ENCODE measurements around the gene LUZP1. TPM values are rescaled to one million over a fixed set of nuclear protein-coding genes. Genes with fewer than 3 reads are reported as not detected.

The LUZP1 gene
- total RNA-seq, 2 experiments from 2014 or later: 16.9 to 17.5 TPM

DNA sequence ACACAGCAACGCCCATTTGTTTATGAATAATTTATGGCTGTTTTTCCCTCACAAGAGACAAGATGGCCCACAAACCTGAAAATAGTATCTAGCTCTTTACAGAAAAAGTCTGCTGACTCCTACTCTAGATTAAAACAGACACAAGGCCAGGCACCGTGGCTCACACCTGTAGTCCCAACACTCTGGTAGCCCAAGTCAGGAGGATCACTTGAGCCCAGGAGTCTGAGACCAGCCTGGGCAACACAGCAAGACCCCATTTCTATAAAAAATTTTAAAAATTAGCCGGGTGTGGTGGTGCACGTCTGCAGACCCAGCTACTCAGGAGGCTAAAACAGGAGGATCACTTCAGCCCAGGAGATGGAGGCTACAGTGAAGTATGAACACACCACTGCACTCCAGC lies 34.6 kb downstream of the LUZP1 start:
- Mint-ChIP-seq H3K27me3 (no peaks in the 10 kb centered on the region), H3K4me3 (no peak overlapping the region), H3K4me1 (no peaks in the 10 kb centered on the region), H3K27ac (no peak overlapping the region), H3K9me3 (no peaks in the 10 kb centered on the region), H3K36me3 (ENCODE audit: low read depth) (no peaks in the 10 kb centered on the region)
- ChIA-PET POLR2A (no interaction called here), CTCF (interaction anchor here (0.6 kb wide), 1 partner anchor 328 kb away, joined by 3 read pairs; no protein-coding TSS in a partner anchor)
- no peak for DNase-seq

DNA sequence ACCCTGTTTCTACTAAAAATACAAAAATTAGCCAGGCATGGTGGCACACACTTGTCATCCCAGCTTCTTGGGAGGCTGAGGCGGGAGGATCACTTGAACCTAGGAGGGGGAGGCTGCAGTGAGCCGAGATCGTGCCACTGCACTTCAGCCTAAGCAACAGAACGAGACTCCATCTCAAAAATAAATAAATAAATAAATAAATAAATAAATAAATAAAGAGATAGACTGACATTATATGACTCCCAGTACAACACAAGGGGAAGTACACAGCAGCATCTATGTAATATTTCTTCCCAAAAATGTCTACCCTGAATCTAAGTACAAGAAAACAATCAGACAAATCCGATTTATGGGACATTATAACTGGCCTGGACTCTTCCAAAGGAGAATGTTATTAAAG lies 35.1 kb downstream of the LUZP1 start:
- no peaks in the 10 kb centered on the region for H3K9me3 Mint-ChIP-seq
- no peak overlapping the region for H3K4me3 Mint-ChIP-seq
- POLR2A ChIA-PET: no interaction called here
- no peaks in the 10 kb centered on the region for H3K4me1 Mint-ChIP-seq
- no peaks in the 10 kb centered on the region for H3K36me3 Mint-ChIP-seq (ENCODE audit: low read depth)
- CTCF ChIA-PET: no interaction called here
- no peak overlapping the region for H3K27ac Mint-ChIP-seq
- no peaks in the 10 kb centered on the region for H3K27me3 Mint-ChIP-seq
- DNase-seq: no peak

DNA sequence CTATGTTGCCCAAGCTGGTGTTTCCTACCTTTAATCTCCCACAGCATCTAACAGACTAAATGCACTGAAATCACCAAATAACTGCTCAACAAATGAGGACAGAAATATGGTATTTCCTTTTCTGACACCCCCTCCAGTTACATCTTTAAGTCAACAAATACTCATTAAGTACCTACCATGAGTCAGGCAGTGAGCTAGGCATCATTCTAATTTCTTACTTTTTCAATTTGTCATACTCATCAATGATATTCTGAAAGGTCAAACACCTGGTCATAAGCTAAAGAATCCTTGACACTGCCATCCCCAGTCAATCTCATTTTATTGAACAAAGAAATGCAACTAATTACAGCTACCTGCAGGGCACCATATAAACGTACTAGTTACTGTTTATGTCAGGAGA lies 36.6 kb downstream of the LUZP1 start:
- H3K9me3 Mint-ChIP-seq: no peaks in the 10 kb centered on the region
- H3K4me1 Mint-ChIP-seq: no peaks in the 10 kb centered on the region
- ChIA-PET CTCF (interaction anchor here (0.8 to 1.9 kb wide), 3 partner anchors 11 to 52 kb away, joined by 3 to 5 read pairs (median 5); no protein-coding TSS in a partner anchor), POLR2A (no interaction called here)
- no peak overlapping the region for H3K27ac Mint-ChIP-seq
- no peaks in the 10 kb centered on the region for H3K36me3 Mint-ChIP-seq (ENCODE audit: low read depth)
- H3K4me3 Mint-ChIP-seq: no peak overlapping the region
- H3K27me3 Mint-ChIP-seq: no peaks in the 10 kb centered on the region
- DNase-seq: no peak

DNA sequence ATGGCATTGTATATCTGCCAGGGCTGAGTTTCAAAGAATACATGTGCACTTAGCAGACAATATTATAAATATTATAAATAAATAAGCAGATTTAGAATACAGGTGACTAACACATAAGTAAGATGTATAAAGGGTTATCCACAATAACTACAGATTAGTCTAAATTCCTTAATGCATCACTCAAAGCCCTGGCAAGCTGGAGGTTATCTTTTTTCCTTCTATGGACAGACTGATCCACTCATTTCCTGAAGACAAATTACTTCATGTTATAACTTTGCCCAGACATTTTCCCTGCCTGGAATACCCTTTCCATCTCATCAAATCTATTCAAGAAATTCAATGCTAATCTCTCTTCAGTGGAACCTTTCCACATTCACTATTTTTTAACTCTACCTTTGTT lies 38.8 kb downstream of the LUZP1 start:
- Mint-ChIP-seq H3K4me3 (no peak overlapping the region), H3K4me1 (peaks cover 4% of the 10 kb centered on the region), H3K9me3 (no peaks in the 10 kb centered on the region), H3K27me3 (no peaks in the 10 kb centered on the region), H3K27ac (no peak overlapping the region), H3K36me3 (ENCODE audit: low read depth) (no peaks in the 10 kb centered on the region)
- ChIA-PET CTCF (no interaction called here), POLR2A (no interaction called here)
- DNase-seq: no peak

DNA sequence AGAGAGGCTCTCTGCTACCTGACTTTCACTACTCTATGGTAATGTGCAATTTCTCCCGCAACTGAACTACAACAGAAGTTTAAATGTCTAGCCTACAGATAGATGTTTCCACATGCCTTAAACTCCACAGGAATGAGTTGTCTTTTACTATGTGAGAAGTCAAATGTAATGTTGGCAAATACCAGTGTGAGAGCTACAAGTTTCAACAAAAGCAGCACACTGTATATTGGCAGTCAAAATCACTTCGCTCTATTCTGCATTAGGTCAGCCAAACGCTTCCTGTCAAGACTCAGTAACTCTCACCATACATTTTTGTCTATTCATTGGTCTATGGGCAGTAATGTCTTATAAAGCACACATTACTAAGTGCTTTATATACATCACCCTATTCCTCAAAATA lies 41.9 kb downstream of the LUZP1 start:
- DNase-seq: no peak
- H3K4me1 Mint-ChIP-seq: peaks cover 15% of the 10 kb centered on the region
- no peak overlapping the region for H3K4me3 Mint-ChIP-seq
- POLR2A ChIA-PET: no interaction called here
- no peaks in the 10 kb centered on the region for H3K9me3 Mint-ChIP-seq
- CTCF ChIA-PET: interaction anchor here (0.8 to 2.2 kb wide), 3 partner anchors 8 to 15 kb away, joined by 3 to 8 read pairs (median 4); no protein-coding TSS in a partner anchor
- no peaks in the 10 kb centered on the region for H3K36me3 Mint-ChIP-seq (ENCODE audit: low read depth)
- no peaks in the 10 kb centered on the region for H3K27me3 Mint-ChIP-seq
- H3K27ac Mint-ChIP-seq: no peak overlapping the region

DNA sequence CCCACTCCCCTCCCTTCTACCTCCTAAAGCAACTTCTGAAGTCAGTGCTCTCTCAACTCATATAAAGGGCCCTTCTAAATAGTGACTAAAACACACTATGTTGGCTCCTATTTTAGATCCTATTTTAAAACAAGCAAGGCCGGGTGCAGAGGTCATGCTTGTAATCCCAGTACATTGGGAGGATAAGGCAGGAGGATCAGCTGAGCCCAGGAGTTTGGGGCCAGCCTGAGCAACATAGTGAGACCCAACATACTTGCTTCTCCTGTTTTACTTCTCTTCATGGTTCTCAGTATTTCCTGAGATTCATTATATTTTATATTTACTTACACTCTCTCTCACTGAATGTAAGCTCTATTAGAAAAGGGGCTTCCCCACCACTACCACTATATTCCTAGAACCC lies 42.5 kb downstream of the LUZP1 start:
- POLR2A ChIA-PET: no interaction called here
- H3K27ac Mint-ChIP-seq: no peak overlapping the region

DNA sequence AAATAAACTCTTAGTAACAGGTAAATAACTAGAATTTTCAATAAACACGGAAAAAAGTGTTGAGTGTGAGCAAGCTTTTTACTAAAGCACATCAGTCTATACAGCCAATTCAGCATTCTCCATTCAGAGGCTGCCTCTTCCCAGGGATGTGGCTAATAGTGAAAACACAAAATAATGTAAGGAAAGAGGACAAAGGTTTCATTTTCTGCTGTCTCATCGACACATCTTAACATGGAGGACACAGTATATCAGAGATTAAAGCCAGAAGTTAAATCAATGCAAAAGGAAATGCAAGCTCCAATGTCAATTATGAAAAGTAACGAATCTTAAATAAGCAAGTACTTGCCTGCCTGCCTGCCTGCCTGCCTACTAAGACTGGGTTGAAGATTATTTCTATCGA lies 43.2 kb downstream of the LUZP1 start:
- Mint-ChIP-seq H3K4me1 (peaks cover 16% of the 10 kb centered on the region), H3K27me3 (no peaks in the 10 kb centered on the region), H3K36me3 (ENCODE audit: low read depth) (no peaks in the 10 kb centered on the region), H3K9me3 (no peaks in the 10 kb centered on the region), H3K4me3 (no peak overlapping the region), H3K27ac (no peak overlapping the region)
- ChIA-PET POLR2A (no interaction called here), CTCF (interaction anchor here (0.6 kb wide), 1 partner anchor 404 kb away, joined by 5 read pairs; no protein-coding TSS in a partner anchor)
- no peak for DNase-seq

More for the DNA sequence above, 42.5 kb downstream of the LUZP1 start:
- Mint-ChIP-seq H3K4me1 (peaks cover 15% of the 10 kb centered on the region), H3K4me3 (no peak overlapping the region), H3K27me3 (no peaks in the 10 kb centered on the region), H3K36me3 (ENCODE audit: low read depth) (no peaks in the 10 kb centered on the region), H3K9me3 (no peaks in the 10 kb centered on the region)
- DNase-seq: no peak
- CTCF ChIA-PET: interaction anchor here (1.5 kb wide), 1 partner anchor 15 kb away, joined by 4 read pairs; no protein-coding TSS in a partner anchor

DNA sequence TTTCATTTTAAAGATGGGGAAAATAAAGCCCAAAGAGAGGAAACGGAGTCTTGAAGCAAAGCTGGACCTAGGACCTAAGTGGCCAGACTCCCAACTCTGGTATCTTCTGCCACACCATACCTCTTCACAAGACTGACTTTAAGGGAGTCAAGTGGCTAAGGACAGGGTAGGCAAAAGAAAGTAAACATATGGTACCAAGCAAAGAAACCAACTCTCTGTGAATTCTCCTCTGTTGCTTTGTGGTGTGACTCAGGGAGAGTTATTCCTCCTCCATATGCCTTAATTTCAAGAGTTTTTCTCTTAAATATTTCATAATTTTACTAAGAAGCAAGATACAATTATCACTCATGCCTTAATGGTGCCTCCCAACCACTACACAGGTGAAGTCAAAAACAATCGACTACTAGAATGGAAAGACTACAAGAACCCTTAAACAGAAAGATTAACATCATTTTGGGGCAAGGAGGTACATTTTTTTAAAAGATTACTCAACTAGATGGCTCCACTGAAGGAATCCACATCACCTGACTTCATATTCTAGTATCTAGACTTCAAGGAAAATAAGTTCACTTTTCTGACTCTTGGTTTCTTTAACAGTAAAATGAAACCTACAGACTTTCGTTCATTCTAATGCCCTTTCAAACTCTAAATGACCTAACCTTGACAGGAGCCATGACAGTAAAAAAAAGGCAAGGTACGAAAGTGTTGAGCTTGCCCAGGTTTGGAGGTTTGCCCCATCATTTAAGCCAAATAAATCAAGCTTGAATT lies 44.2 kb downstream of the LUZP1 start:
- POLR2A ChIA-PET: no interaction called here

DNA sequence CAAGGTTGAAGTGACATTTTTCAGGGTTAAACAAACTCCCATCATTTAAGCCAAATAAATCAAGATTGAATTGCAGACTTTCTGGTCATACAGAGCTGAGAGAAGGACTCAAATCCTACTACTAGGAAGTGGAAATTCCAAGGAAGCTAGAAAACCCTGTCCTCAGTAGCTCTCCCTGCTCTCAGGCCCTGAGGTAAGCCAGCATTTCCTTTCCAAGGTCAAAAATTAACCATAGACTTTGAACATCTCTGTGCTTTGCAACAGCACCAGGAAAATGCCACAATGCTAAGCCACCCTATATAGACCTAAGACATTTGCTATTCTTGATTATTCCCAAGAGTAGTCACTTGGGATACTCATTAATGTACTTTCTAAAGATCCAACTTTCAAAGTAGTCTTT lies 45.1 kb downstream of the LUZP1 start:
- CTCF ChIA-PET: interaction anchor here (1.0 to 1.5 kb wide), 3 partner anchors 14 to 55 kb away, joined by 3 read pairs; no protein-coding TSS in a partner anchor
- Mint-ChIP-seq H3K4me1 (peaks cover 33% of the 10 kb centered on the region), H3K27ac (no peak overlapping the region), H3K9me3 (no peaks in the 10 kb centered on the region), H3K27me3 (no peaks in the 10 kb centered on the region), H3K36me3 (ENCODE audit: low read depth) (no peaks in the 10 kb centered on the region), H3K4me3 (no peak overlapping the region)
- DNase-seq: no peak
- POLR2A ChIA-PET: no interaction called here

More for the DNA sequence above, 44.2 kb downstream of the LUZP1 start:
- no peak overlapping the region for H3K4me3 Mint-ChIP-seq
- CTCF ChIA-PET: interaction anchor here (1.5 kb wide), 1 partner anchor 54 kb away, joined by 3 read pairs; no protein-coding TSS in a partner anchor
- DNase-seq: no peak
- H3K27me3 Mint-ChIP-seq: no peaks in the 10 kb centered on the region
- no peaks in the 10 kb centered on the region for H3K36me3 Mint-ChIP-seq (ENCODE audit: low read depth)
- no peak overlapping the region for H3K27ac Mint-ChIP-seq
- H3K9me3 Mint-ChIP-seq: no peaks in the 10 kb centered on the region
- peaks cover 24% of the 10 kb centered on the region for H3K4me1 Mint-ChIP-seq

DNA sequence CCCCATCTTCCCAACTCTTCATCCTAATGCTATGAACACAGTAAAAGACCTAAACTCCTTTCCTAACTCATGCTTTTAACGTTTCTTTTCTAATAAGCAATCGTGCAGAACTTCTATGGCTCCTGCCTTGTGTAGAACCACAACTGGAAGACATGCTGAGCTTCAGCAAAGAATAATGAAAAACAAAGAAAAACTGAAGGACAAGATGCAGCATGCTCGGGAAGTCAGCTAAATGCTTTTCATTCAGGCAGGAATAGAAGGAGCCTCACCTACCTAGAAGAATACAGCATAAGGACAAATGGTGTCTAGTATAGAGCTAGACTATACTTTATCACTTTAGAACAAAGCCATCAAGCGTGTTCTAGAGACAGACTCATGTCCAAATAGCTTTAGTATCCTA lies 45.9 kb downstream of the LUZP1 start:
- Mint-ChIP-seq H3K9me3 (no peaks in the 10 kb centered on the region), H3K4me1 (peaks cover 36% of the 10 kb centered on the region), H3K36me3 (ENCODE audit: low read depth) (no peaks in the 10 kb centered on the region), H3K27ac (no peak overlapping the region), H3K27me3 (no peaks in the 10 kb centered on the region), H3K4me3 (no peak overlapping the region)
- ChIA-PET CTCF (interaction anchor here (1.0 to 1.5 kb wide), 3 partner anchors 13 to 56 kb away, joined by 3 read pairs; no protein-coding TSS in a partner anchor), POLR2A (no interaction called here)
- DNase-seq: no peak

DNA sequence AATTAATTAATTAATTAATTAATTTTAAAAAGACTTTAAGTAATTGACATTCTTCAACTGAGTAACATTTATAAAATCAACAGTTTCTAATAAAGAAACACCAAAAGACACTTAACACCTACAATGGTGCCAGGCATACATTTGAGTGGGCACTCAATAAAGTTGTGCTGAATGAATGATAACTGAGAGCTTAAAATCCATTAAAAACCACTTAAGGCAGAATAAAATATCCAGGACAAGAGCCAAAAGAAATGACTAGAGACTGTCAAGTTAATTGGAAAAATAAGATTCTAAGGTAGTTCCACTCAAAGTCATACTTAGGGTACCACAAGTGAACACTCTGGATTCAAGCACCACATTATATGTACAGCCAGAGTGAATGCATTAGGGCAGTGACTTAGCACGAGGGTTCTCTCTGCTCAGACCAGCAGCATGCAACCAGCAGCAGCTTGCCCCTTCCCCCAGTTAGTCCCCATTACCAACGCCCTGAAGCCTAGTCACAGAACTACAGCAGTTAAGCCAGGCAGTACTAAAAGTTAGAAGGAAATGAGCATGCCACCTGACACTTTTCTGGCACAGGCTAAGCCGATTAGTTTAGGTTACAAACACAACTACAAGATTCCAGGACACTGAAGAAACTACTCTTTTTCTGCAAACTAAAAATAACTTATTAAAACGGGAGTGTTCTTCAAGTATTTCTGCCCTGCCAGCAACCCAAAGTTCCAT lies 46.5 kb downstream of the LUZP1 start:
- H3K4me3 Mint-ChIP-seq: no peak overlapping the region
- no peaks in the 10 kb centered on the region for H3K9me3 Mint-ChIP-seq
- CTCF ChIA-PET: interaction anchor here (1.1 kb wide), 1 partner anchor 12 kb away, joined by 3 read pairs; no protein-coding TSS in a partner anchor
- H3K27ac Mint-ChIP-seq: no peak overlapping the region
- no peaks in the 10 kb centered on the region for H3K36me3 Mint-ChIP-seq (ENCODE audit: low read depth)
- DNase-seq: no peak
- no peaks in the 10 kb centered on the region for H3K27me3 Mint-ChIP-seq
- H3K4me1 Mint-ChIP-seq: peaks cover 40% of the 10 kb centered on the region
- POLR2A ChIA-PET: no interaction called here

DNA sequence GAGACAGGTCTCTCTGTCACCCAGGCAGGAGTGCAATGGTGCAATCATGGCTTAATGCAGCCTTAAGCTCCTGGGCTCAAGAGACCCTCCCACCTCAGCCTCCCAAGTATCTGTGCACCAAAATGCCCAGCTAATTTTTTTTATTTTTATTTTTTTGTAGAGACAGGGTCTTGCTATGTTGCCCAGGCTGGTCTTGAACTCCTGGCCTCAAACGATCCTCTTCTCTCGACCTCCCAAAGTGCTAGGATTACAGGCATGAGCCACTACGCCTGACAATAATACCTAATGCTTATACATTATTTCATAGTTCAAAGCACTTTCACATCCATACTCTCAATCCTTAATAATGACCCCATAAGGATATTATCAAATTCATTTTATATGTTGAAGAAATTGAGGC lies 48.3 kb downstream of the LUZP1 start:
- no peak for DNase-seq
- H3K4me1 Mint-ChIP-seq: peaks cover 48% of the 10 kb centered on the region
- H3K36me3 Mint-ChIP-seq (ENCODE audit: low read depth): no peaks in the 10 kb centered on the region
- no peaks in the 10 kb centered on the region for H3K27me3 Mint-ChIP-seq
- no peak overlapping the region for H3K4me3 Mint-ChIP-seq
- ChIA-PET POLR2A (no interaction called here), CTCF (interaction anchor here (1.0 to 3.4 kb wide), 3 partner anchors 10 to 20 kb away, joined by 5 to 13 read pairs (median 5); no protein-coding TSS in a partner anchor)
- H3K9me3 Mint-ChIP-seq: no peaks in the 10 kb centered on the region
- no peak overlapping the region for H3K27ac Mint-ChIP-seq
